Prostate gland (tissue), 2 donors: ENCODE data around the gene POLD2.

Source experiments
- CTCF ChIP-seq, 4 experiments: fragments of 200-600 bp in 2 of 4; fragments of 450-650 bp in 2 of 4; sonication (generic) in 2 of 4; IDR thresholded peaks; 1 replicate in 3 of 4; 2 replicates in 1 of 4; pipeline ENCODE4 v1.5.1; 2016 to 2019; ENCODE audit warnings: antibody characterized with exemption in 4 of 4, mild to moderate bottlenecking in 2 of 4, moderate library complexity in 2 of 4
- POLR2A ChIP-seq: fragments of 450-650 bp; IDR thresholded peaks from one replicate; pipeline ENCODE4 v1.6.1; 2016; ENCODE audit warnings: antibody characterized with exemption, mild to moderate bottlenecking
- POLR2AphosphoS5 ChIP-seq: sonication (generic); formaldehyde crosslinking; IDR thresholded peaks from one replicate; pipeline ENCODE4 v1.6.1; 2017; ENCODE audit warnings: antibody characterized with exemption

GRCh38 chr7:44076101-44076895, 47.0 kb downstream of the POLD2 start:
- TF ChIP-seq POLR2A (no peak), CTCF (IDR thresholded peaks at IDR 0.05) (no peak), POLR2AphosphoS5 (no peak)
